ENCODE results near the gene PLAGL2. TPM values are rescaled to one million over a fixed set of nuclear protein-coding genes. Genes with fewer than 3 reads are reported as not detected.
"Not testable (repeated sequence)": the region's sequence is repeated elsewhere in the genome, so short reads cannot be mapped to it uniquely, and the experiment has no call there.

Gene PLAGL2
- total and polyA plus RNA-seq, 10 donors = 2.2 to 16.6 (median 12.1) TPM

GRCh38 chr20:32203356-32204204, 4.0 kb downstream of the PLAGL2 start:
- Histone ChIP-seq H3K4me3 (no peak overlapping the region), H3K9me3 (no peaks in the 10 kb centered on the region), H3K36me3 (peaks cover 0 to 49% (median 30%) of the 10 kb centered on the region in 6 donors), H3K27me3 (replicated peaks in 1 of 7) (no peaks in the 10 kb centered on the region), H3K27ac (peak overlapping the region in 2 of 8 donors; percentile 89 to 95), H3K4me1 (peaks cover 33 to 89% (median 67%) of the 10 kb centered on the region in 6 donors)
- TF ChIP-seq POLR2A (IDR thresholded peaks at IDR 0.05) = no peak
- TF ChIP-seq CTCF (IDR thresholded peaks at IDR 0.05 in 8 of 11, conservative IDR thresholded peaks at IDR 0.05 in 3 of 11) = no peak
- no peak for TF ChIP-seq POLR2AphosphoS5 (IDR thresholded peaks at IDR 0.05)
- 65 to 81% (median 73%) methylated on average over 11 of the region's 11 CpGs for WGBS, 5 donors
- DNase-seq = no peak
- intact Hi-C loops (cut with DNase I; ENCODE audit: low total_unique reads) = no loop called here

GRCh38 chr20:32201977-32202363, 5.6 kb downstream of the PLAGL2 start:
- intact Hi-C loops (cut with DNase I; ENCODE audit: low total_unique reads) = no loop called here
- Histone ChIP-seq H3K27me3 (replicated peaks in 1 of 7) (no peaks in the 10 kb centered on the region), H3K4me1 (peaks cover 26 to 80% (median 61%) of the 10 kb centered on the region in 6 donors), H3K9me3 (no peaks in the 10 kb centered on the region), H3K4me3 (no peak overlapping the region), H3K27ac (peak overlapping the region in 3 of 8 donors; percentile 8 to 21 (median 15)), H3K36me3 (peaks cover 0 to 65% (median 42%) of the 10 kb centered on the region in 6 donors)
- 47 to 83% (median 58%) methylated on average over 8 of the region's 8 CpGs for WGBS, 5 donors
- TF ChIP-seq CTCF (IDR thresholded peaks at IDR 0.05 in 8 of 11, conservative IDR thresholded peaks at IDR 0.05 in 3 of 11) (no peak), POLR2A (IDR thresholded peaks at IDR 0.05) (no peak), POLR2AphosphoS5 (IDR thresholded peaks at IDR 0.05) (no peak)
- DNase-seq = no peak

- Histone ChIP-seq H3K4me1 (peaks cover 21 to 75% (median 56%) of the 10 kb centered on the region in 6 donors), H3K36me3 (peaks cover 0 to 71% (median 47%) of the 10 kb centered on the region in 6 donors), H3K27me3 (replicated peaks in 1 of 7) (no peaks in the 10 kb centered on the region), H3K27ac (peak overlapping the region in 3 of 8 donors; percentile 8 to 21 (median 15)), H3K4me3 (no peak overlapping the region), H3K9me3 (no peaks in the 10 kb centered on the region)
- intact Hi-C loops (cut with DNase I; ENCODE audit: low total_unique reads) = no loop called here
- WGBS, 5 donors = 86 to 96% (median 95%) methylated on average over 4 of the region's 4 CpGs
- TF ChIP-seq POLR2AphosphoS5 (IDR thresholded peaks at IDR 0.05) = no peak
- no peak for TF ChIP-seq POLR2A (IDR thresholded peaks at IDR 0.05)
- no peak for TF ChIP-seq CTCF (IDR thresholded peaks at IDR 0.05 in 8 of 11, conservative IDR thresholded peaks at IDR 0.05 in 3 of 11)
- DNase-seq = no peak
Observed at GRCh38 chr20:32201296-32201976, 6.1 kb downstream of the PLAGL2 start.

GRCh38 chr20:32199006-32199405, 8.5 kb downstream of the PLAGL2 start:
- H3K36me3 ChIP-seq = peaks cover 0 to 95% (median 67%) of the 10 kb centered on the region in 6 donors
- H3K4me3 ChIP-seq = no peak overlapping the region
- TF ChIP-seq POLR2A (IDR thresholded peaks at IDR 0.05) (no peak), POLR2AphosphoS5 (IDR thresholded peaks at IDR 0.05) (no peak), CTCF (IDR thresholded peaks at IDR 0.05 in 8 of 11, conservative IDR thresholded peaks at IDR 0.05 in 3 of 11) (no peak)
- intact Hi-C loops (cut with DNase I; ENCODE audit: low total_unique reads) = no loop called here
- H3K4me1 ChIP-seq = peaks cover 2 to 52% (median 33%) of the 10 kb centered on the region in 6 donors
- H3K27ac ChIP-seq = no peak overlapping the region
- 84 to 87% (median 86%) methylated on average over 4 of the region's 4 CpGs for WGBS, 5 donors
- no peaks in the 10 kb centered on the region for H3K9me3 ChIP-seq
- H3K27me3 ChIP-seq (replicated peaks in 1 of 7) = no peaks in the 10 kb centered on the region
- DNase-seq = no peak

- Histone ChIP-seq H3K36me3 (peaks cover 0 to 98% (median 68%) of the 10 kb centered on the region in 6 donors), H3K4me1 (peaks cover 0 to 50% (median 24%) of the 10 kb centered on the region in 6 donors)
- H3K9me3 ChIP-seq; DNase-seq; intact Hi-C loops (cut with DNase I; ENCODE audit: low total_unique reads); H3K27ac ChIP-seq; H3K4me3 ChIP-seq; H3K27me3 ChIP-seq (replicated peaks in 1 of 7): not testable (repeated sequence)
- WGBS, 5 donors = 90 to 96% (median 92%) methylated on average over 4 to 20 of the region's 20 CpGs
Observed at GRCh38 chr20:32197136-32197535, 10.4 kb downstream of the PLAGL2 start.

GRCh38 chr20:32196613-32197012, 10.9 kb downstream of the PLAGL2 start:
- H3K27ac ChIP-seq; H3K9me3 ChIP-seq; H3K27me3 ChIP-seq (replicated peaks in 1 of 7); intact Hi-C loops (cut with DNase I; ENCODE audit: low total_unique reads); DNase-seq; H3K4me3 ChIP-seq: not testable (repeated sequence)
- Histone ChIP-seq H3K36me3 (peaks cover 0 to 98% (median 64%) of the 10 kb centered on the region in 6 donors), H3K4me1 (peaks cover 0 to 50% (median 24%) of the 10 kb centered on the region in 6 donors)
- 94 to 100% (median 97%) methylated on average over 10 to 11 of the region's 11 CpGs for WGBS, 5 donors
